Psoas muscle (tissue), 8 donors: ENCODE measurements around the gene TEX52. TPM values are rescaled to one million over a fixed set of nuclear protein-coding genes. Genes with fewer than 3 reads are reported as not detected.
A peak's percentile ranks its signal among the peaks of the same experiment; 100 is the strongest.

Source experiments
- ATAC-seq, 4 donors: fragments of 200-7000 bp; cut with Tn5 transposase; one replicate each; pipeline ENCODE4 v1.9.1; 2020; ENCODE audit warnings: moderate library complexity in 3 of 4, mild to moderate bottlenecking in 2 of 4
- DNase-seq, 2 donors: peaks; one replicate each; pipeline ENCODE4 v3.0.0-alpha.2; 2020
- H3K27ac ChIP-seq: fragments of 200-600 bp; one replicate; pipeline ENCODE4 v1.8.0; 2022
- H3K27me3 ChIP-seq, 3 donors: fragments of 200-600 bp in 1 of 3; one replicate each; pipeline versions ENCODE4 v1.6.1 to v1.8.0; 2013 to 2022; ENCODE audit warnings: low read length in 2 of 3, mild to moderate bottlenecking in 2 of 3, moderate library complexity in 1 of 3; ENCODE audit not compliant: insufficient read depth in 3 of 3
- H3K36me3 ChIP-seq, 2 donors: fragments of 200-600 bp in 1 of 2; one replicate each; pipeline versions ENCODE4 v1.6.1 to v1.8.0; 2013 to 2022; ENCODE audit warnings: low read depth in 1 of 2, mild to moderate bottlenecking in 1 of 2, moderate library complexity in 1 of 2; ENCODE audit not compliant: insufficient read depth in 1 of 2
- H3K4me1 ChIP-seq: fragments of 200-600 bp; one replicate; pipeline ENCODE4 v1.8.0; 2022
- H3K4me3 ChIP-seq: fragments of 200-600 bp; one replicate; pipeline ENCODE4 v1.8.0; 2022; ENCODE audit warnings: mild to moderate bottlenecking
- H3K9me3 ChIP-seq: fragments of 200-600 bp; one replicate; pipeline ENCODE4 v1.8.0; 2022
- CTCF ChIP-seq: fragments of 200-600 bp; IDR thresholded peaks from one replicate; pipeline ENCODE4 v1.8.0; 2022; ENCODE audit warnings: antibody characterized with exemption
- WGBS, 3 donors: extraction: QIAGEN DNeasy Blood & Tissue Kit; methylation state at CpG; one replicate each; pipeline versions ENCODE4 v1.1.6 to v1.1.7; 2013; 5-methylcytosine and 5-hydroxymethylcytosine counted together
- intact Hi-C, 2 donors: fragments of 100-400 bp; cut with DNase I; formaldehyde crosslinking; loops; one replicate each; pipeline versions ENCODE4 v1.11.0 to v1.14.2; 2022
- polyA plus RNA-seq, 3 donors: library from polyadenylated mRNA; stranded (reverse); fragments of 200-250 nt; gene quantifications; one replicate each; pipeline ENCODE4 v1.2.3, GENCODE V29; 2013
- total RNA-seq, 4 donors: library from RNA; stranded (reverse); fragmentation: NEBNext Ultra II Directional in 2 of 4; extraction: Animal tissue kit (Norgen Biotek cat#: 25700) in 2 of 4; gene quantifications; one replicate each; pipeline versions ENCODE4 v1.2.1 to v1.2.4, GENCODE V29; 2021 to 2023
- donor health status: healthy with polysubstance abuse.
- donor health status: DM: no; HTN: no; CAD: no; lungs with moderate emphysema.
- donor health status: Bipolar disorder and iron deficiency.
- donor health status: healthy.
- donor health status: DM: yes; HTN: yes; CAD: no.
- donor health status: DM: no; HTN: no; CAD: no.
- donor health status: DM: no; HTN: no; CAD: no.
- donor health status: DM: yes; HTN: yes; CAD: no.

Gene TEX52
- total and polyA plus RNA-seq, 7 donors = not detected

- WGBS, 3 donors = 14 to 20% (median 15%) methylated on average over 10 of the region's 10 CpGs
These were observed 43.3 kb downstream of the TEX52 start for GRCh38 chr12:2813214-2814185.

GRCh38 chr12:2812290-2813213 is 44.3 kb downstream of the TEX52 start, which contains the start of gene ITFG2:
ITFG2 (plus strand) TSS chr12:2812668; CDS start chr12:2812761, 93 bp downstream.
- TF ChIP-seq CTCF = no peak
- Histone ChIP-seq H3K9me3 (no peaks in the 10 kb centered on the region), H3K4me3 (peak within 1 kb of the TSS; percentile 81), H3K27me3 (no peaks in the 10 kb centered on the region), H3K36me3 (peaks cover 0 to 17% of the 10 kb centered on the region in 2 donors), H3K27ac (peak within 1 kb of the TSS; percentile 94), H3K4me1 (peaks cover 15% of the 10 kb centered on the region)
- WGBS, 3 donors = 0 to 1% (median 0%) methylated on average over 48 of the region's 48 CpGs
- DNase-seq (peak; percentile 98 to 99), ATAC-seq (peak; percentile 95 to 98 (median 96))
- intact Hi-C loops = no loop called here

More at GRCh38 chr12:2813214-2814185, 43.3 kb downstream of the TEX52 start:
- Histone ChIP-seq H3K4me1 (peaks cover 15% of the 10 kb centered on the region), H3K4me3 (peak overlapping the region; percentile 81), H3K27me3 (no peaks in the 10 kb centered on the region), H3K9me3 (no peaks in the 10 kb centered on the region), H3K36me3 (peaks cover 0 to 23% of the 10 kb centered on the region in 2 donors), H3K27ac (peak overlapping the region; percentile 94)
- no peak for DNase-seq
- TF ChIP-seq CTCF = peak; percentile 49
- intact Hi-C loops = no loop called here
- ATAC-seq = peak; percentile 30 to 60 (median 32)

GRCh38 chr12:2811801-2812200 is 45.0 kb downstream of the TEX52 start:
- intact Hi-C loops = no loop called here
- Histone ChIP-seq H3K4me3 (peak overlapping the region; percentile 81), H3K9me3 (no peaks in the 10 kb centered on the region), H3K4me1 (peaks cover 15% of the 10 kb centered on the region), H3K27me3 (no peaks in the 10 kb centered on the region), H3K36me3 (peaks cover 0 to 17% of the 10 kb centered on the region in 2 donors), H3K27ac (peak overlapping the region; percentile 94)
- DNase-seq (no peak), ATAC-seq (no peak)
- WGBS, 3 donors = 70 to 81% (median 79%) methylated on average over 5 of the region's 5 CpGs
- no peak for TF ChIP-seq CTCF

GRCh38 chr12:2806700-2807099 is 50.1 kb downstream of the TEX52 start:
- intact Hi-C loops = no loop called here
- H3K4me1 ChIP-seq = no peaks in the 10 kb centered on the region
- H3K27me3 ChIP-seq = no peaks in the 10 kb centered on the region
- peaks cover 13 to 62% of the 10 kb centered on the region in 2 donors for H3K36me3 ChIP-seq
- no peak overlapping the region for H3K4me3 ChIP-seq
- DNase-seq (no peak), ATAC-seq (no peak)
- no peak overlapping the region for H3K27ac ChIP-seq
- no peaks in the 10 kb centered on the region for H3K9me3 ChIP-seq
- 87 to 93% (median 91%) methylated on average over 6 of the region's 6 CpGs for WGBS, 3 donors
- TF ChIP-seq CTCF = no peak
